Ammon's horn (tissue), 1 donor: ENCODE data around the gene NXPH4.
A peak's percentile ranks its signal among the peaks of the same experiment; 100 is the strongest.

Experiments
- DNase-seq: peaks from one replicate; pipeline ENCODE4 v3.0.0-alpha.2; 2016; ENCODE audit warnings: low spot score

NXPH4 gene

GRCh38 chr12:57183939-57184725, 32.5 kb upstream of the NXPH4 start:
- DNase-seq = no peak

- DNase-seq = no peak
Observed at GRCh38 chr12:57185403-57185802, 31.2 kb upstream of the NXPH4 start.

- no peak for DNase-seq
Observed at GRCh38 chr12:57185906-57186508, 30.6 kb upstream of the NXPH4 start.

GRCh38 chr12:57187222-57188089, 29.1 kb upstream of the NXPH4 start:
- no peak for DNase-seq

GRCh38 chr12:57188090-57188425, 28.5 kb upstream of the NXPH4 start:
- no peak for DNase-seq

GRCh38 chr12:57190037-57190436, 26.6 kb upstream of the NXPH4 start:
- DNase-seq = peak; percentile 59

GRCh38 chr12:57190821-57191220, 25.8 kb upstream of the NXPH4 start:
- DNase-seq = no peak

GRCh38 chr12:57191410-57191809, 25.2 kb upstream of the NXPH4 start:
- no peak for DNase-seq

- DNase-seq = no peak
Observed at GRCh38 chr12:57192920-57193319, 23.7 kb upstream of the NXPH4 start.

GRCh38 chr12:57193706-57194245, 22.8 kb upstream of the NXPH4 start:
- no peak for DNase-seq

- DNase-seq = no peak
Observed at GRCh38 chr12:57194253-57194652, 22.3 kb upstream of the NXPH4 start.

- no peak for DNase-seq
Observed at GRCh38 chr12:57195186-57195585, 21.4 kb upstream of the NXPH4 start.

GRCh38 chr12:57195611-57196371, 20.8 kb upstream of the NXPH4 start:
- DNase-seq = no peak

- no peak for DNase-seq
Observed at GRCh38 chr12:57196439-57196838, 20.2 kb upstream of the NXPH4 start.

- no peak for DNase-seq
Observed at GRCh38 chr12:57196956-57197355, 19.6 kb upstream of the NXPH4 start.

- DNase-seq = no peak
Observed at GRCh38 chr12:57198329-57198728, 18.3 kb upstream of the NXPH4 start.

- no peak for DNase-seq
Observed at GRCh38 chr12:57199191-57199590, 17.4 kb upstream of the NXPH4 start.

GRCh38 chr12:57200497-57200896, 16.1 kb upstream of the NXPH4 start:
- no peak for DNase-seq

- no peak for DNase-seq
Observed at GRCh38 chr12:57201219-57201618, 15.4 kb upstream of the NXPH4 start.

GRCh38 chr12:57201631-57202030, 15.0 kb upstream of the NXPH4 start:
- no peak for DNase-seq

- DNase-seq = no peak
Observed at GRCh38 chr12:57202321-57202720, 14.3 kb upstream of the NXPH4 start.

GRCh38 chr12:57203201-57203600, 13.4 kb upstream of the NXPH4 start:
- DNase-seq = no peak
